HepG2 (cell line): ENCODE results near the gene SND1. TPM values are rescaled to one million over a fixed set of nuclear protein-coding genes. Genes with fewer than 3 reads are reported as not detected.
A peak's percentile ranks its signal among the peaks of the same experiment; 100 is the strongest.

Source experiments
- BCLAF1 ChIP-seq: fragments of 450-650 bp; IDR thresholded peaks from 2 replicates; pipeline ENCODE4 v1.6.1; 2017; ENCODE audit warnings: mild to moderate bottlenecking
- KDM3A ChIP-seq: IDR thresholded peaks from 2 replicates; pipeline ENCODE4 v1.6.1; 2018; ENCODE audit warnings: low read depth, missing compliant biosample characterization
- KDM5B ChIP-seq: sonication (generic); formaldehyde crosslinking; IDR thresholded peaks from 2 replicates; pipeline ENCODE4 v1.4.0; 2020; ENCODE audit warnings: missing genetic modification reagents, mild to moderate bottlenecking, borderline replicate concordance
- MAX ChIP-seq: IDR thresholded peaks from 2 replicates; pipeline ENCODE4 v1.6.1; 2012; ENCODE audit warnings: inconsistent platforms
- MNT ChIP-seq: fragments of 450-650 bp; IDR thresholded peaks from 2 replicates; pipeline ENCODE4 v1.6.1; 2016
- PAXIP1 ChIP-seq: sonication (generic); formaldehyde crosslinking; conservative IDR thresholded peaks from 2 replicates; pipeline ENCODE4 v1.4.0; 2020; ENCODE audit warnings: mild to moderate bottlenecking, missing genetic modification reagents, moderate library complexity
- RBM39 ChIP-seq: fragments of 200-400 bp; formaldehyde crosslinking; IDR thresholded peaks from one replicate; pipeline ENCODE4 v1.6.1; 2018; ENCODE audit warnings: antibody characterized with exemption, mild to moderate bottlenecking, low read depth, low read length; ENCODE audit not compliant: poor library complexity, severe bottlenecking
- RCOR2 ChIP-seq: IDR thresholded peaks from 2 replicates; pipeline ENCODE4 v1.6.1; 2016; ENCODE audit warnings: missing biosample characterization, missing genetic modification reagents
- RFX1 ChIP-seq: fragments of 450-650 bp; IDR thresholded peaks from 2 replicates; pipeline ENCODE4 v1.6.1; 2017
- RORA ChIP-seq: sonication (generic); formaldehyde crosslinking; IDR thresholded peaks from 2 replicates; pipeline ENCODE4 v1.5.0; 2020; ENCODE audit warnings: mild to moderate bottlenecking, missing genetic modification reagents, moderate library complexity
- SOX13 ChIP-seq, 3 experiments: fragments of 450-650 bp in 1 of 3; sonication (generic) in 1 of 3; formaldehyde crosslinking in 1 of 3; IDR thresholded peaks in 2 of 3; conservative IDR thresholded peaks in 1 of 3; 2 replicates each; pipeline versions ENCODE4 v1.5.0 to v1.6.1; 2016 to 2020; ENCODE audit warnings: antibody characterized with exemption in 1 of 3, mild to moderate bottlenecking in 1 of 3, missing compliant biosample characterization in 1 of 3, missing genetic modification reagents in 1 of 3, moderate library complexity in 1 of 3
- STAT5B ChIP-seq: sonication (generic); formaldehyde crosslinking; IDR thresholded peaks from 2 replicates; pipeline ENCODE4 v1.4.0; 2020; ENCODE audit warnings: missing genetic modification reagents
- TCF7 ChIP-seq: sonication (generic); IDR thresholded peaks from 2 replicates; pipeline ENCODE4 v1.6.1; 2016; ENCODE audit warnings: antibody characterized with exemption, low read depth
- ZBTB44 ChIP-seq: sonication (generic); formaldehyde crosslinking; IDR thresholded peaks from 2 replicates; pipeline ENCODE4 v1.4.0; 2020; ENCODE audit warnings: missing genetic modification reagents
- ZFP62 ChIP-seq: sonication (generic); formaldehyde crosslinking; IDR thresholded peaks from 2 replicates; pipeline ENCODE4 v1.4.0; 2020; ENCODE audit warnings: missing genetic modification reagents
- ZFP91 ChIP-seq: sonication (generic); formaldehyde crosslinking; IDR thresholded peaks from 2 replicates; pipeline ENCODE4 v1.9.0; 2022; ENCODE audit warnings: missing genetic modification reagents, mild to moderate bottlenecking, borderline replicate concordance
- ZNF124 ChIP-seq: sonication (generic); formaldehyde crosslinking; IDR thresholded peaks from 2 replicates; pipeline ENCODE4 v1.4.0; 2020; ENCODE audit warnings: missing genetic modification reagents
- polyA plus RNA-seq, 8 experiments: library from polyadenylated mRNA; depleted of rRNA in 3 of 8; stranded (reverse) in 7 of 8; unstranded in 1 of 8; fragments of >200 nt; fragmentation: Illumina TruSeq in 4 of 8; extraction: Trizol in 4 of 8; gene quantifications; 2 replicates each; pipeline versions ENCODE4 v1.2.1 to v1.2.3, GENCODE V29; 2011 to 2016; ENCODE audit warnings: low read depth in 4 of 8, missing spikeins in 1 of 8, mixed read lengths in 1 of 8; ENCODE audit not compliant: insufficient read depth in 1 of 8
- total RNA-seq, 5 experiments: library from RNA; depleted of rRNA; stranded (reverse); fragments of >200 nt; fragmentation: Illumina TruSeq; extraction: Trizol; gene quantifications; 2 replicates each; pipeline ENCODE4 v1.2.3, GENCODE V29; 2016; ENCODE audit warnings: low read depth in 1 of 5

SND1 gene
- total and polyA plus RNA-seq, 2 of the 13 experiments (the other 11 are each of a cell fraction or from before 2014, with no cell fraction given): 110 to 182 TPM

DNA sequence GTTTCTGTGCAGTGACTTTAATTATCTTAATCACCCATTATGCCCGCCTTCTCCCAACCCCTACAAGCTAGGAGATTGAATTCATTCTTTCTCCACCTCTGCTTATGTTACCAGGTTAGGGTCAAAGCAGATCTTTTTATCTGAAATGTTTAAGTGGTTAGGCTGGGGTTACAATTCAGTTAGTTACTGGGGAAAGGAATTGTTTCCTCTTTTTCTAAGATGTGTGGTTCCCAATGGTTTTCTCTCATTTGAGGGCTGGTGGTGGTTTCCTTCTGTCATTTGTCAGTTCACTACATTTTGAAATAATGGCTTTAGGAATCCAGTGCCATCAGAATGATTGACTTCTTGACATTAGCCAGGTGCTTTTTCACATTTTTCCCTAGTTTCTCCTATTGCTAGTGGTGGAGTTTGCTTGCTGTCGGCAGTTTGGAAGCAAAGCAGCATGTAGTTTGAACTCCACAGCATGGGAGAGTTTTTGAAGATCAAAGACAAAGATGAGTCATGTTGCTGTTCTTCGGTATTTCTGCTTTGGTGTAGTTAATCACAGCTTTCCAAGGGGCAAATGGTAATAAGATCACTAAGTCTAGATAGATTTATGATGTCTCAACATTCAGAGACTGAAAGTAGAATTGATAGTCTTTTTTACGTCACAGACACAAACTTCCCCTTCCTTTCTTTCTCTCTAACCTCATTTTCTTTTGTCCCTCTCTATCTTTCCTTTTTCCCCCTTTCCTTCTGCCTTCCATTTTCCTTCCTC lies 168.2 kb downstream of the SND1 start (continued):
- no peak for TF ChIP-seq ZBTB44 (CRISPR knock-in tag)
- TF ChIP-seq MNT: peak; percentile 41; the same call in 1 of the 2 replicates
- no peak for TF ChIP-seq BCLAF1
- no peak for TF ChIP-seq KDM5B (CRISPR knock-in tag)
- no peak for TF ChIP-seq RBM39
- no peak for TF ChIP-seq ZFP91 (CRISPR knock-in tag)
- TF ChIP-seq RCOR2 (CRISPR knock-in tag): 0 out of 2 replicates have a peak, but pooled peaks have one; percentile 32
- TF ChIP-seq KDM3A: no peak
- TF ChIP-seq ZNF124 (CRISPR knock-in tag): no peak
- peak; percentile 91 for TF ChIP-seq TCF7
- peak; percentile 44; the same call in 1 of the 2 replicates for TF ChIP-seq PAXIP1 (CRISPR knock-in tag)
- no peak for TF ChIP-seq RORA (CRISPR knock-in tag)
- TF ChIP-seq STAT5B (CRISPR knock-in tag): no peak
- no peak for TF ChIP-seq RFX1
- no peak for TF ChIP-seq SOX13 (IDR thresholded peaks at IDR 0.05)
- peak in 1 of 2 experiments; percentile 17; a peak in 1 of 4 replicates for TF ChIP-seq SOX13 (CRISPR knock-in tag; conservative IDR thresholded peaks at IDR 0.05 in 1 of 2, IDR thresholded peaks at IDR 0.05 in 1 of 2)
- peak; percentile 44; the same call in 1 of the 2 replicates for TF ChIP-seq MAX
- no peak for TF ChIP-seq ZFP62
